Glomerular endothelial cell (primary cell): ENCODE data around the gene LPP. TPM values are rescaled to one million over a fixed set of nuclear protein-coding genes. Genes with fewer than 3 reads are reported as not detected.
"Not testable (repeated sequence)": the region's sequence is repeated elsewhere in the genome, so short reads cannot be mapped to it uniquely, and the experiment has no call there.

Experiments used
- DNase-seq: peaks from one replicate; pipeline ENCODE4 v3.0.0-alpha.2; 2011; ENCODE audit warnings: low read depth, low spot score; ENCODE audit errors: extremely low read depth
- total RNA-seq: library from RNA; depleted of rRNA; stranded (reverse); fragments of >200 nt; gene quantifications from 2 replicates; pipeline ENCODE4 v1.2.3, GENCODE V29; 2015

Gene LPP
- total RNA-seq: 77.0 and 132 TPM in 2 replicates

DNA sequence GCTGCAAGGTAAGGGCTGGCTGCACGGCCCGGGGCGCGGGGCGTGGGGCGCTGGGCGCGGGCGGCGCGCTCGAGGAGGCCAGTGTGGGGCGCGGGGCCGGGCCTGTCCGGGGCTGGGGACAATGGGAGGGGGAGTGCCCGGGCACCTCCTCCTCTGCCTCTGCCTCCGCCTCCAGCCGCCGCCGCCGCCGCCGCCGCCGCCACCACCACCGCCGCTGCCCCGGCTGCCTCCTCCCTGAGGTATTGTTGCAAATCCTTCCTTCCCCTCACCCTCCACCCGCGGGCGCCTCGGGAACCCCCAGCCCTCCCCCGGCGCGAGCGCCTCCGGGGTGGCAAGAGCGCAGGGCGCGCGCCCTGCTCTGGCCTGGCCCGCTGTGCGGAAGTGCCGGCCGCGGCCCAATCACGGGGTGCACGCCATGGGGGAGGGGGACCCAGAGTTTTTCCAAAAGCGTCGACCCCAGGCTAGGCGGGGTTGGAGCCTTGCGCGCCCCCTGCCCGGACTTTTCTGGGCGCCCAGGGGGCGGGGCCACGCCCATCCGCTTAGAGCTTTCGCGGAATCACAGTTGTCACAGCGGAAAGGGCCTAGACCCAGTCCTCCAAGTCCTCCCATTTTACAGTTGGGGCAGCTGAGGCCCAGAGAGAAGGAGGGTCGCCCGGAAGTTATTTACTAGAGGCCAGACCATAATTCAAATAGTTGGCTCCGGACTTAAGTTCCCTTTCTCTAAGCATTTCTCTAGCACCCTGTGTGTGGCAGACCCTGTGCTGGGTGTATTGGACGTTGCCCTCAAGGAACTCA, at the start of gene LPP:
TSS of gene LPP (plus strand) at position 144 of the 795 bp plus-strand sequence. CDS start 251,964 bp downstream, outside the sequence.
- DNase-seq: no peak

DNA sequence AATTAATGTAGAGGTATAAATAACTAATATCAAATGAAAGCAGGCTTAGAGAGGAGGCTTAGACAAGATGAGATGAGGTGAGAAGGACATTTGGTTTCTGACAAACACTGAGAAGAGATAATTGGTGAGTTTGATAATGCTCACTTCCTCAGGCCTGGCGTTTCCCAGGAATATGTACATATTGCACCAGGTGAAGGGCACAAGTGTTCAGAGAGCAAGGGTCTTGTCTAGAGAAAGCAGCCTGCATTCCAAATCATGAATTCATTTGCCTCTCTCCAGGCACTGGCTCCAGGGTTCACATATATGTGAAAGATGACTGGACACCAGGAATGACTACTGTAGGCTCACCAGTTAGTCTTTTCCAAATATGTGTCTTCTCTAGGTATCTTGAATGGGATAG, 48.0 kb upstream of the LPP start:
- no peak for DNase-seq

DNA sequence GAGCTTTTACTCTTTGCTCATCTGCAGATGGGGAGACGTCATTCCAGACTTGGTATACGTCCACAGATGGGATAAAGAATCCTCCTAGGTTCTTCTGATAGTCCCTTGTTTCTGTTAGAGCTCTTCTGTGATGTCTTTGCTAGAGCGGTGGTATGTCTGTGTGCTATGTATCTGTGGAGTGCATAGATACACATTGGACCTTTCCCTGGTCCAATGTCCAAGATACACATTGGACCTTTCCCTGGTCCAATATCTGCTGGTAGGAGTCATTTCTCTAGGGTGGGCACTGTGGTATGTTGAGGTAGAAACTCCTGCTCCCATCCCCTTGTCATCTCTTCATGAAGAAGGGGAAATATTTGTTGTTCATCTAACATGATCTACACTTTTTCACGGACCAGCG, 47.5 kb upstream of the LPP start:
- DNase-seq: no peak

- no peak for DNase-seq
These were observed 46.8 kb upstream of the LPP start for GRCh38 chr3:188106887-188107830.

DNA sequence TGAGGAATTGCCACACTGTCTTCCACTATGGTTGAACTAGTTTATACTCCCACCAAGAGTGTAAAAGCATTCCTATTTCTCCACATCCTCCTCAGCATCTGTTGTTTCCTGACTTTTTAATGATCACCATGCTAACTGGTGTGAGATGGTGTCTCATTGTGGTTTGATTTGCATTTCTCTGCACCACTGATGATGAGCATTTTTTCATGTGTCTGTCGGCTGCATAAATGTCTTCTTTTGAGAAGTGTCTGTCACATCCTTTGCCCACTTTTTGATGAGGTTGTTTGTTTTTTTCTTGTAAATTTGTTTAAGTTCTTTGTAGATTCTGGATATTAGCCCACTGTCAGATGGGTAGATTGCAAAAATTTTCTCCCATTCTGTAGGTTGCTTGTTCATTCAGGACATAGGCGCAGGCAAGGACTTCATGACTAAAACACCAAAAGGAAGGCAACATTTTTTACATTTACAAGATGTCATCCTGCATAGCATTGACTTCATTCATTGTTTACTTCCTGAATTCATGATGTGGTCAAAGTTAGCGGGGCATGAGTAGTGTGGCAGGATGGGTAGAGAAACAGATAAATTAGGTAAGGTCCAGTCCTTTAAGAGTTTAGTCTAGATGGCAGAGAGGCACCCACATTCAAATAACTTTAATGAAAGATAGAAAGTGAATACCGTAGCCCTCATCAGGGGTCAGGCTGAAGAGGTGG, 45.1 kb upstream of the LPP start:
- DNase-seq: no peak

- no peak for DNase-seq
These were observed 42.9 kb upstream of the LPP start for GRCh38 chr3:188111002-188111584.

GRCh38 chr3:188113756-188114155, 40.2 kb upstream of the LPP start:
- DNase-seq: no peak

- no peak for DNase-seq
These were observed 34.1 kb upstream of the LPP start for GRCh38 chr3:188119846-188120245.

GRCh38 chr3:188122571-188123169, 31.3 kb upstream of the LPP start:
- DNase-seq: no peak

- DNase-seq: no peak
These were observed 30.6 kb upstream of the LPP start for GRCh38 chr3:188123170-188123905.

GRCh38 chr3:188124184-188124583, 29.8 kb upstream of the LPP start:
- DNase-seq: no peak

DNA sequence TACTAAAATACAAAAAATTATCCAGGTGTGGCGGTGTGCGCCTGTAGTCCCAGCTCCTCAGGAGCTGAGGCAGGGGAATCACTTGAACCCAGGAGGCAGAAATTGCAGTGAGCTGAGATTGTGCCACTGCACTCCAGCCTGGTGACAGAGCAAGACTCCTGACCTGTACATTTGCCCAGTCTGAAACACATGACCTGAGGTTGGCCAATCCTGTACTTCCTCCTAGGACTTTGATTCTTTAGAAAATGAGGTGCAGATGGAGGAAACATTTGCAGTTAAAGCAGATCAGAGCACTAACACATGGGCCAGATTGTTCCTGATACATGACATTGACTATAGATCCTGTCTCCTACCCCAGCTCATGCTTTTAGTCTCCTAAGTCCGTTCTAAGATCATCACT, 28.9 kb upstream of the LPP start:
- DNase-seq: no peak

DNA sequence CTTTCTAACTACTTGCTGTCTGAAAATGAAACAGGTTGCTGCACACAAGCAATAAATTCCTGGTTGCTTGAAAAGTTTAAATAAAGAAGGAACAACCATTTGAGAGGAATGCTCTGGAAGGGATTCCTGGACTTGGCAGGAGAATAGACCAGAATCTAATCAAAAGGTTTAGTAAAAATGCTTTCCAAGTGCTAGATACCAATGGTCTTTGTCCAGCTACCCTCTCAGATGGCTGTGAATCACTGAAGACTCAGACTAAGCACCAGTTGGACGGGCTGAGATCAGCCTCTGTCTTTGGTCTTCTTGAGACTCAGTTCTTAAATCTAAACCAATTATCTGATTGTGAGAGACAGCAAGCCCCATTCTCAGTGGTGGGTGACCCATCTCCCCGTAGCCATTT, 27.7 kb upstream of the LPP start:
- no peak for DNase-seq

GRCh38 chr3:188126934-188127333, 27.0 kb upstream of the LPP start:
- DNase-seq: no peak

DNA sequence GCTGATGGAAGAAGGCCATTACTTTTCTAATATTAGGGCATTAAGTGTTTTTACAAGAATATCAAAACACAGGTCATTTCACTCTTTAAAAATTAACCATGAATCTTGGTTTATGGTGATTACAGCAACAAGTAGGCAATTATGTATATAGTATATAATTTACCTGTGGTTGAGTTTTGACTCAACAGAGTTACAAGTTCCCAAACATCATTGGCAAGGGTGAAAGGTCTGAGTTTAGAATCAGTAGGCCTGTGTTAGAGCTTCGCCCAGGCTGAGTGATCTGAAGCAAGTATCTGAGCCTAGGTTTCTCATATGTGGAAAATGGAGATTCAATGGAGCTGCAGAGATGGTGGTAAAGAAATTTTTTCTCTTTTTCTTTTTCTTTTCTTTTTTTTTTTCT, 25.1 kb upstream of the LPP start:
- DNase-seq: no peak

- DNase-seq: not testable (repeated sequence)
These were observed 22.9 kb upstream of the LPP start for GRCh38 chr3:188131023-188131422.

GRCh38 chr3:188133219-188133618, 20.7 kb upstream of the LPP start:
- no peak for DNase-seq

- DNase-seq: no peak
These were observed 20.3 kb upstream of the LPP start for GRCh38 chr3:188133646-188134045.

GRCh38 chr3:188134079-188134478, 19.9 kb upstream of the LPP start:
- no peak for DNase-seq

DNA sequence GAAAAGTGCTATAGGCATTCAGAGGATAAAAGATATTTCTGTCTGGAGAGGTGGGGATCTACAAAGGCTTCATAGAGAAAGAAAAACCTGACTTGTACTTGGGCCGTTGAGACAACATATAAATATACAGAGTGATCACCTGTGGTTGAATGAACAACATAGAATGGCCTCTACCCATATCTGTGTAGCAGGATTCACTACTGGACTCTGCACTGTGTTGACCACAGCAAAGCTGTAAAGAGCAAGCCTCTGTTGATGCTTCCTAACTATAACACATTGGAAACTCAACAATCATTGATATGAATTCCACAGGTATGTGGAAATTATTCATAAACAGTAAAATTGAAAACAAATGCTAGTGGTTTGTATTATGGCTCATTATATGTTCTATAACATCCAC, 19.1 kb upstream of the LPP start:
- no peak for DNase-seq
